ENCODE measurements around the gene PCDHGB3.

PCDHGB3 gene

DNA sequence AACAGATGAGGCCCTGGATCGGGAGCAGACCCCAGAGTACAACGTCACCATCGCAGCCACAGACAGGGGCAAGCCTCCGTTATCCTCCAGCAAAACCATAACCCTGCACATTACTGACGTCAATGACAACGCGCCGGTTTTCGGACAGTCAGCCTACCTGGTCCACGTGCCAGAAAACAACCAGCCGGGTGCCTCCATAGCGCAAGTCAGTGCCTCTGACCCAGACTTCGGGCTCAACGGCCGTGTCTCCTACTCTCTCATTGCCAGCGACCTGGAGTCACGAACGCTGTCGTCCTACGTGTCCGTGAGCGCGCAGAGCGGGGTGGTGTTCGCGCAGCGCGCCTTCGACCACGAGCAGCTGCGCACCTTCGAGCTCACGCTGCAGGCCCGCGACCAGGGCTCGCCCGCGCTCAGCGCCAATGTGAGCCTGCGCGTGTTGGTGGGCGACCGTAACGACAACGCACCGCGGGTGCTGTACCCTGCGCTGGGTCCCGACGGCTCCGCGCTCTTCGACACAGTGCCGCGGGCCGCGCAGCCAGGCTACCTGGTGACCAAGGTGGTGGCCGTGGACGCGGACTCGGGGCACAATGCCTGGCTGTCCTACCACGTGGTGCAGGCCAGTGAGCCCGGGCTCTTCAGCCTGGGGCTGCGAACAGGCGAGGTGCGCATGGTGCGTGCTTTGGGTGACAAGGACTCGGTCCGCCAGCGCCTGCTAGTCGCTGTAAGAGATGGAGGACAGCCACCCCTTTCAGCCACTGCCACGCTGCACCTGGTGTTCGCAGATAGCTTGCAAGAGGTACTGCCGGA lies 49.2 kb downstream of the PCDHGB3 start:
- H3K4me3 ChIP-seq (IDR thresholded peaks at IDR 0.05; ENCODE audit: insufficient read depth, low read depth, low read length): no peak overlapping the region
- TF ChIP-seq, protein P1, sequence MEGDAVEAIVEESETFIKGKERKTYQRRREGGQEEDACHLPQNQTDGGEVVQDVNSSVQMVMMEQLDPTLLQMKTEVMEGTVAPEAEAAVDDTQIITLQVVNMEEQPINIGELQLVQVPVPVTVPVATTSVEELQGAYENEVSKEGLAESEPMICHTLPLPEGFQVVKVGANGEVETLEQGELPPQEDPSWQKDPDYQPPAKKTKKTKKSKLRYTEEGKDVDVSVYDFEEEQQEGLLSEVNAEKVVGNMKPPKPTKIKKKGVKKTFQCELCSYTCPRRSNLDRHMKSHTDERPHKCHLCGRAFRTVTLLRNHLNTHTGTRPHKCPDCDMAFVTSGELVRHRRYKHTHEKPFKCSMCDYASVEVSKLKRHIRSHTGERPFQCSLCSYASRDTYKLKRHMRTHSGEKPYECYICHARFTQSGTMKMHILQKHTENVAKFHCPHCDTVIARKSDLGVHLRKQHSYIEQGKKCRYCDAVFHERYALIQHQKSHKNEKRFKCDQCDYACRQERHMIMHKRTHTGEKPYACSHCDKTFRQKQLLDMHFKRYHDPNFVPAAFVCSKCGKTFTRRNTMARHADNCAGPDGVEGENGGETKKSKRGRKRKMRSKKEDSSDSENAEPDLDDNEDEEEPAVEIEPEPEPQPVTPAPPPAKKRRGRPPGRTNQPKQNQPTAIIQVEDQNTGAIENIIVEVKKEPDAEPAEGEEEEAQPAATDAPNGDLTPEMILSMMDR (conservative IDR thresholded peaks at IDR 0.05; ENCODE audit: low read depth, low read length): no peak
- H3K27ac ChIP-seq: no peak overlapping the region
- H3K9ac ChIP-seq: no peak overlapping the region
- H3K4me2 ChIP-seq: no peak overlapping the region
- no peaks in the 10 kb centered on the region for H3K4me1 ChIP-seq (ENCODE audit: low read depth, poor library complexity, severe bottlenecking)
- H3K27me3 ChIP-seq (ENCODE audit: insufficient read depth, low read depth): no peaks in the 10 kb centered on the region
- no peaks in the 10 kb centered on the region for H3K36me3 ChIP-seq (ENCODE audit: insufficient read depth)
- no peaks in the 10 kb centered on the region for H4K20me1 ChIP-seq (ENCODE audit: insufficient read depth)
- no peak overlapping the region for H2AFZ ChIP-seq (ENCODE audit: low read depth)
- H3K79me2 ChIP-seq (ENCODE audit: insufficient read depth, low read depth): no peaks in the 10 kb centered on the region

DNA sequence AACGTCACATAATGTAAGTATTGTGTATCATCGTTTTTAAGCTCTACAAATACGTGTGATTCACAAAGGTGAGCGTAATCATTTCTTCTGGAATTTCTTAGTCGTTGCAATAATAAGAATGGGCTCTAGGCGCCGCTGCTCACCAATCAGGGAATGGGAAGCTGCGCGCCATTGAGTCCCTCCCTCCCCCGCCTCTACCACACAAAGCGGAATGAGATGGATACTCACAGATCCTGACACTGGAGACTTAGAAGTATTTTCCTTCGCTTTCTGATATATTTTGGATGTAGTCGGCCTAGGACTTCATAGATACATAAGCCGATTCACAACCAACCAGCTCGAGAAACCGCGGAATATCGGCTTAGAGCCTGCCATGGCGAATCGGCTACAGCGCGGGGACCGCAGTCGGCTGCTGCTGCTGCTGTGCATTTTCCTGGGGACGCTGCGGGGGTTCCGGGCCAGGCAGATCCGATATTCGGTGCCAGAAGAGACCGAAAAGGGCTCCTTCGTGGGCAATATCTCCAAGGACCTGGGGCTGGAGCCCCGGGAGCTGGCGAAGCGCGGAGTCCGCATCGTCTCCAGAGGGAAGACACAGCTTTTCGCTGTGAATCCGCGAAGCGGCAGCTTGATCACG lies 50.9 kb downstream of the PCDHGB3 start, which contains the start of gene PCDHGA11:
PCDHGA11 (plus strand) TSS at position 197 of the 634 bp plus-strand sequence; CDS start at position 374, 177 bp downstream.
- Histone ChIP-seq H3K4me3 (IDR thresholded peaks at IDR 0.05; ENCODE audit: insufficient read depth, low read depth, low read length) (no peak within 1 kb of the TSS), H4K20me1 (ENCODE audit: insufficient read depth) (no peaks in the 10 kb centered on the region), H2AFZ (ENCODE audit: low read depth) (peak within 1 kb of the TSS; percentile 67; the same call in 1 of the 2 replicates), H3K36me3 (ENCODE audit: insufficient read depth) (no peaks in the 10 kb centered on the region), H3K4me1 (ENCODE audit: low read depth, poor library complexity, severe bottlenecking) (no peaks in the 10 kb centered on the region), H3K27me3 (ENCODE audit: insufficient read depth, low read depth) (no peaks in the 10 kb centered on the region), H3K27ac (no peak within 1 kb of the TSS), H3K4me2 (no peak within 1 kb of the TSS; the same call in 1 of the 2 replicates), H3K9ac (no peak within 1 kb of the TSS), H3K79me2 (ENCODE audit: insufficient read depth, low read depth) (no peaks in the 10 kb centered on the region)
- TF ChIP-seq, protein P1 (conservative IDR thresholded peaks at IDR 0.05; ENCODE audit: low read depth, low read length): peak; percentile 62

DNA sequence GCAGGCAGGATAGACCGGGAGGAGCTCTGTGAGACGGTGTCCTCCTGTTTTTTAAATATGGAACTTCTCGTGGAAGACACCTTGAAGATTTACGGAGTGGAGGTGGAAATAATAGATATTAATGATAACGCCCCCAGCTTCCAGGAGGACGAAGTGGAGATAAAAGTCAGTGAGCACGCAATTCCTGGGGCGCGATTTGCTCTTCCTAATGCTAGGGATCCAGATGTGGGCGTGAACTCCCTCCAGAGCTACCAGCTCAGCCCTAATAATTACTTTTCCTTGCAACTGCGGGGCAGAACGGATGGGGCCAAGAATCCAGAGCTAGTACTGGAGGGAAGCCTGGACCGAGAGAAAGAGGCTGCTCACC lies 51.4 kb downstream of the PCDHGB3 start:
- no peaks in the 10 kb centered on the region for H3K4me1 ChIP-seq (ENCODE audit: low read depth, poor library complexity, severe bottlenecking)
- H3K9ac ChIP-seq: no peak overlapping the region
- TF ChIP-seq, protein P1 (conservative IDR thresholded peaks at IDR 0.05; ENCODE audit: low read depth, low read length): no peak
- H4K20me1 ChIP-seq (ENCODE audit: insufficient read depth): no peaks in the 10 kb centered on the region
- peak overlapping the region; percentile 67; the same call in 1 of the 2 replicates for H2AFZ ChIP-seq (ENCODE audit: low read depth)
- H3K27me3 ChIP-seq (ENCODE audit: insufficient read depth, low read depth): no peaks in the 10 kb centered on the region
- no peaks in the 10 kb centered on the region for H3K79me2 ChIP-seq (ENCODE audit: insufficient read depth, low read depth)
- no peak overlapping the region for H3K27ac ChIP-seq
- no peak overlapping the region; the same call in 1 of the 2 replicates for H3K4me2 ChIP-seq
- H3K36me3 ChIP-seq (ENCODE audit: insufficient read depth): no peaks in the 10 kb centered on the region
- no peak overlapping the region for H3K4me3 ChIP-seq (IDR thresholded peaks at IDR 0.05; ENCODE audit: insufficient read depth, low read depth, low read length)
